Lower leg skin (tissue), 4 donors: ENCODE results near the gene GATA6. TPM values are rescaled to one million over a fixed set of nuclear protein-coding genes. Genes with fewer than 3 reads are reported as not detected.

Source experiments
- DNase-seq, 2 donors: peaks; one replicate each; pipeline ENCODE4 v3.0.0-alpha.2; 2019; ENCODE audit warnings: low spot score in 2 of 2
- H3K4me3 ChIP-seq: fragments of 200-600 bp; sonication (generic); 2 replicates; pipeline ENCODE4 v1.5.1; 2017; ENCODE audit warnings: mild to moderate bottlenecking, low read depth; ENCODE audit not compliant: poor library complexity, severe bottlenecking
- CTCF ChIP-seq, 3 donors: fragments of 450-650 bp; IDR thresholded peaks; one replicate each; pipeline ENCODE4 v1.5.1; 2016; ENCODE audit warnings: antibody characterized with exemption in 3 of 3, mild to moderate bottlenecking in 3 of 3, moderate library complexity in 2 of 3
- POLR2A ChIP-seq, 2 donors: fragments of 450-650 bp; IDR thresholded peaks; one replicate each; pipeline ENCODE4 v1.6.1; 2016 to 2017; ENCODE audit warnings: antibody characterized with exemption in 2 of 2, mild to moderate bottlenecking in 1 of 2, moderate library complexity in 1 of 2
- WGBS, 2 donors: methylation state at CpG; one replicate each; pipeline ENCODE4 v1.1.5; 2018; 5-methylcytosine and 5-hydroxymethylcytosine counted together
- intact Hi-C: fragments of 100-400 bp; cut with DNase I; formaldehyde crosslinking; loops from one replicate; pipeline ENCODE4 v1.15.0; 2023; ENCODE audit warnings: low total_unique reads
- total RNA-seq, 4 donors: library from RNA; depleted of rRNA; stranded (reverse); fragments of >200 nt; gene quantifications; one replicate each; pipeline ENCODE4 v1.1.0, GENCODE V29; 2016

GATA6 gene
- total RNA-seq, 4 donors from 2014 or later: 0.65 to 6.7 (median 5.1) TPM

- DNase-seq: no peak
- TF ChIP-seq CTCF (IDR thresholded peaks at IDR 0.05) (no peak), POLR2A (IDR thresholded peaks at IDR 0.05) (no peak)
- no peak overlapping the region for H3K4me3 ChIP-seq
- intact Hi-C loops: no loop called here
- 89 to 92% methylated on average over 6 of the region's 6 CpGs for WGBS, 2 donors
These were observed 68.6 kb downstream of the GATA6 start for GRCh38 chr18:22238036-22238435.

GRCh38 chr18:22238681-22239080, 69.3 kb downstream of the GATA6 start:
- 73 to 77% methylated on average over 6 of the region's 6 CpGs for WGBS, 2 donors
- no peak for DNase-seq
- H3K4me3 ChIP-seq: no peak overlapping the region
- TF ChIP-seq POLR2A (IDR thresholded peaks at IDR 0.05) (no peak), CTCF (IDR thresholded peaks at IDR 0.05) (no peak)
- intact Hi-C loops: no loop called here

- WGBS, 2 donors: 57 to 59% methylated on average over 6 of the region's 6 CpGs
These were observed 72.6 kb downstream of the GATA6 start for GRCh38 chr18:22241921-22242361.

GRCh38 chr18:22243513-22243912, 74.1 kb downstream of the GATA6 start:
- no peak for DNase-seq
- intact Hi-C loops: no loop called here
- 86 to 88% methylated on average over 3 of the region's 3 CpGs for WGBS, 2 donors
- TF ChIP-seq CTCF (IDR thresholded peaks at IDR 0.05) (no peak), POLR2A (IDR thresholded peaks at IDR 0.05) (no peak)
- H3K4me3 ChIP-seq: no peak overlapping the region

More at GRCh38 chr18:22241921-22242361, 72.6 kb downstream of the GATA6 start:
- no peak for DNase-seq
- intact Hi-C loops: no loop called here
- H3K4me3 ChIP-seq: no peak overlapping the region
- TF ChIP-seq POLR2A (IDR thresholded peaks at IDR 0.05) (no peak), CTCF (IDR thresholded peaks at IDR 0.05) (no peak)

- intact Hi-C loops: no loop called here
- WGBS, 2 donors: 80% methylated on average over 4 of the region's 4 CpGs
- DNase-seq: no peak
- H3K4me3 ChIP-seq: no peak overlapping the region
- TF ChIP-seq CTCF (IDR thresholded peaks at IDR 0.05): no peak
- TF ChIP-seq POLR2A (IDR thresholded peaks at IDR 0.05): no peak
These were observed 80.6 kb downstream of the GATA6 start for GRCh38 chr18:22250026-22250425.

GRCh38 chr18:22250591-22250996, 81.2 kb downstream of the GATA6 start:
- TF ChIP-seq CTCF (IDR thresholded peaks at IDR 0.05): no peak
- no peak overlapping the region for H3K4me3 ChIP-seq
- 31 to 33% methylated on average over 8 of the region's 8 CpGs for WGBS, 2 donors
- no peak for DNase-seq
- intact Hi-C loops: no loop called here
